GM19438 (cell line): ENCODE data around the gene EHMT2.
"Not testable (repeated sequence)": the region's sequence is repeated elsewhere in the genome, so short reads cannot be mapped to it uniquely, and the experiment has no call there.

Source experiments
- ATAC-seq: cut with Tn5 transposase; IDR thresholded peaks from one replicate; pipeline ENCODE4 v1.9.1; 2021; ENCODE audit warnings: low read depth; ENCODE audit not compliant: unreplicated experiment

EHMT2 gene

DNA sequence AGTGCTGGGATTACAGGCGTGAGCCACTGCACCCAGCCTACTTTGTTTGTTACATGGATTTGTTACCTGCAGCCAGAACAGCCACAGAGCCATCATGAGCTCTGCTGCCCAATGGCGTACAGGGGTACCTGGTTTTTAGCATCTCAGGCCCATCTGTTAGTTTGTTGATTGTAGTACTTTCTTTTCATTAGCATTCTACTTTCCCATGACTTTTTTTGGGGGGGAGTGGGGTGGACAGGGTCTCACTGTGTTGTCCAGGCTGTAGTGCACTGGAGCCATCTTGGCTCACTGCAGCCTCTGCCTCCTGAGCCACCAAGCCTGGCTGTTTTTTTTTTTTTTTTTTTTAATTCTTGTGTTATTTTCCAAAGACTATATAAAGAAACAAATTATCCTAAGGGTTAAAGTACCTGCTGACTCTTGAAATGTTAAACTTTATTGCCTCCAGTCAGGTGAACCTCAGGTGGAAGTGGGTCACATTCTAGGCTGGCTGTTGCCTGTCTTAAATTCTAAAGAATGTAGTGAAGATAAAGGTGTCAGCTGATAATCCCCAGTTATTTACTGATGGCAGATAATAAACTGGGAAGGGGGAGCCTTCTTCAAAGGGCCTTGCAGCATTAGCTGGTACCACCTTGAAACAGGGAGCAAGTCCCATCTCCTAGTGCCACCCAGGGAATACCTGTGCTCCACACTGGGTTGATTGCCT is 50.1 kb downstream of the EHMT2 start:
- no peak for ATAC-seq

DNA sequence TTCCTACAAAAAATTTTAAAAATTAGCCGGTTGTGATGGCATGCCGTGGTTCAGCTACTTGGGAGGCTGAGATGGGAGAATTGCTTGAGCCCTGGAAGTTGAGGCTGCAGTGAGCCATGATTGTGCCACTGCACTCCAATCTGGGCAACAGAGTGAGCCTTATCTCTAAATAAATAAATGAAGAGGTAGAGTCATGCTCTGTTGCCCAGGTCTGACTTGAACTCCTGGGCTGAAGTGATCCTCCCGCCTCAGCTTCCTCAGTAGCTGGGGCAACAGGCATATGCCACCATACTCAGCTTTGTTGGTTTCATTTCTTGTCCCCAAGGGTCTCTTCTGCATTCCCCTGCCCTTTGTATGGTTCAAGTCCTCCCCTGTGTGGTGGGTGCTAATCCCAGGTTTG is 53.0 kb downstream of the EHMT2 start:
- no peak for ATAC-seq

DNA sequence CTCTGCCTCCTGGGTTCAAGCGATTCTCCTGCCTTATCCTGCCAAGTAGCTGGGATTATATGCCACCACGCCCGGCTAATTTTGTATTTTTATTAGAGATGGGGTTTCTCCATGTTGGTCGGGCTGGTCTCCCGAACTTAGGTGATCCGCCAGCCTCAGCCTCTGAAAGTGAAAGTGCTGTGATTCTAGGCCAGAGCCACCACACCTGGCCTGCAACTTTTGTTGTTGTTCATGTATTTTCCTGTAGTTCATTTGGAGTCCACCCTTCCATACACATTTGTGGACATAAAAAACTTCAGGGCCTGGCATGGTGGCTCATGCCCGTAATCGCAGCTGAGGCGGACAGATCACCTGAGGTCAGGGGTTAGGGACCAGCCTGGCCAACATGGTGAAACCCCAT is 55.4 kb downstream of the EHMT2 start:
- ATAC-seq = no peak

DNA sequence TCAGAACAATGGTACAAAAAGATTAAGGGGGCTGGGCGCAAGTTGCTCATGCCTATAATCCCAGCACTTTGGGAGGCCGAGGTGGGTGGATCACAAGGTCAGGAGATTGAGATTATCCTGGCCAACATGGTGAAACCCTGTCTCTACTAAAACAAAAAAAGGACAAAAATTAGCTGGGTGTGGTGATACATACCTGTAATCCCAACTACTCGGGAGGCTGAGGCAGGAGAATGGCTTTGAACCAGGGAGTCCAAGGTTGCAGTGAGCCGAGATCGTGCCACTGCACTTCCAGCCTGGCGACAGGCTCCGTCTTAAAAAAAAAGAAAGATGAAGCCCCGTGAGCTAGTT is 57.7 kb downstream of the EHMT2 start:
- not testable (repeated sequence) for ATAC-seq

DNA sequence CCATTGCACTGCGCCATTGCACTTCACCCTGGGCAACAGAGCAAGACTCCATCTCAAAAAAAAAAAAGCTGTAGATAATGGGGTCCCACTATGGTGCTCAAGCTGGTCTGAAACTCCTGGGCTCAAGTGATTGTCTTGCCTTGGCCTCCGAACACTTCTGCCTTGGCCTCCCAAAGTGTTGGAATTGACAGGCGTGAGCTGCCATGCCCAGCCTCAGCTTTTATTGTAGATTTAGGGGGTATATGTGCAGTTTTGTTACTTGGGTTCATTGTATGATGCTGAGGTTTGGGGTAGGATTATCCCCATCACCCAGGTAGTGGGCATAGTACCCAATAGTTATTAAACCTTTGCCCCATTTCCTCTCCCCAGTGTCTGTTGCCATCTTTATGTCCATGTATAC is 58.5 kb downstream of the EHMT2 start:
- no peak for ATAC-seq

DNA sequence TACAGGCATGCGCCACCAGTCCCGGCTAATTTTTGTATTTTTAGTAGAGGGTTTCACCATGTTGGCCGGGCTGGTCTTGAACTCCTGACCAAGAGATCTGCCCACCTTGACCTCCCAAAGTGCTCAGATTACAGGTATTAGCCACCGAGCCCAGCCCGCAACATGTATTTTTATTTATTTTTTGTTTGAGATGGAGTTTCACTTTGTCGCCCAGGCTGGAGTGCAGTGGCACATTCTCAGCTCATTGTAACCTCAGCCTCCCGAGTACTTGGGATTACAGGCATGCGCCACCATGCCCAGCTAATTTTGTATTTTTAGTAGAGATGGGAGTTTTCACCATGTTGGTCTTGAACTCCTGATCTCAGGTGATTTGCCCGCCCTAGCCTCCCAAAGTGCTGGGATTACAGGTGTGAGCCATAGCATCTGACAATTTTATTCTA is 59.4 kb downstream of the EHMT2 start:
- ATAC-seq = not testable (repeated sequence)

DNA sequence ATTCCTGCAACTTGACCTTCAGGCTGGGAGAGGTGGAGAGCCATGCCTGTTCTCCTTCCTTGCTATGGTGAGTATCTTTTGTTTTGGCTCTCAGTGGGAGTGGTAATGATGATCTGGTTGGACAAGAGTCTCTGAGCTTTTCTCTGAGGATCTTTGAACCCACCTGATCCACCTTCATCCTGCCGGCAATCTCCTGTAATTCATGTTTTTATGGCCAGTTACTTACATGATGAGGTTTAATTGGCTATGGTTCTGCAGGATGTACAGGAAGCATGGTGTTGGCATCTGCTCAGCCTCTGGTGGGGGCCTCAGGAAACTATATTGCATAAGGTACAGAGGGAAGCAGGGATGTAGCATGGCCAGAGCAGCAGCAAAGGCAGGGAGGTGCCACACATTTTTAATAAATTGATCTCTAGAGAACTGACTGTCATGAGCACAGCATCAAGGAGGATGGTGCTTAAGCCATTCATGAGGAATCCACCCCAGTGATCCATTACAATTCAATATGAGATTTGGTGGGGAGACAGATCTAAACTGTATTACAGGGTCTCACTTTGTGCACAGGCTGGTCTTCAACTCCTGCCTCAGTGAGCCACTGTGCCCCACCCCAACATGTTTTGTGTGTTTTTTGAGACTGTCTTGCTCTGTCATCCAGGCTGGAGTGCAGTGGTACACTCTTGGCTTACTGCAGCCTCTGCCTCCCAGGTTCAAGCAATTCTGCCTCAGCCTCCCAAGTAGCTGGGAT is 60.0 kb downstream of the EHMT2 start:
- no peak for ATAC-seq

DNA sequence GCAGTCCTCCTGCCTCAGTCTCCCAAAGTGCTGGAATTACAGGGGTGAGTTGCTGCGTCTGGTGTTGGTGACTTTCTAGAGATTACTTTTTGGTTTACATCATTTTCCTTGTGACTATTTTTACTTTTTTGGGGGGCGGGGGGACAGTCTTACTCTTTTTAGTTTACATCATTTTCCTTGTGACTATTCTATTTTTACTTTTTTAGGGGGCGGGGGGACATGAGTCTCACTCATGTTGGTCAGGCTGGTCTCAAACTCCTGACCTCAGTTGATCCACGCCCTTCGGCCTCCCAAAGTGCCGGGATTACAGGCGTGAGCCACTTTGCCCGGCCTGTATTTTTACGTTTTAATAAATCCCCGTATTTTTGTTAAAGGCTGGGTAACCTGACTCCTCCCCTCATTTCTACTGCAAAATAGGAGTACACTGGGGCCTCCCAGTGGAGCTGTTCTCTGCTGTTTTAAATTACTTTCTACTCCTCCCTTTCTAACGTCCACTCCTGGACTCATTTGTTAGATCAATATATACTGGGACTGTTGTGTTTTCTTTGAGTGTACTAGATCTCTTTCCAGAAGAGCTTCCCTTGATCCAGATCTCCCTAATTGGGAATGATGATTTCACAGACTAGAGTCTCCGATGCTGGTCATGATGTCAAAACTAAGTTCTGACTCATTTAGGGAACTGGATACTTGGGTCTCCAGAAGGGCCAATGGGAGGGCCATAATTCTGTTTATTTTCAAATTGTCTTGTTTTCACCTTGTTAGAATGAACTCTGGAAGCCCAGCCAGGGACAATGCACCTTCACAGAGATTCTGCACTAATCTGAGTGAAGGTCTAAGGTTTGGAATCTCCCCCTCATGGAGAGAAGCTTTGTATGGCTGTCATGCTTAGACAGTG is 60.8 kb downstream of the EHMT2 start:
- no peak for ATAC-seq

DNA sequence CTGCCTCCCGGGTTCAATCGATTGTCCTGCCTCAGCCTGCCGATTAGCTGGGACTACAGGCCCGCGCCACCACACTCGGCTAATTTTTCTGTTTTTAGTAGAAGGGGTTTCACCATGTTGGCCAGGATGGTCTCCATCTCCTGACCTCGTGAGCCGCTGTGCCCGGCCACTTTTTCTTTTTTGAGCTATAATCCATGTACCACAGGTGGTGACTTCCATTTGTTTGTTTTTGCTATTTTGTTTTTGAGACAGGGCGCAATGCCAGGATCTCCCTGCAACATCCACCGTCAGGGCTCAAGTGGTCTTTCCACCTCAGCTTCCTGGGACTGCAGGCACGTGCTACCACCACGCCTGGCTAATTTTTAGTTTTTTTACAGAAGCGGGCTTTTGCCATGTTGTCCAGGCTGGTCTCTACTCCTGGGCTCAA is 61.4 kb downstream of the EHMT2 start:
- no peak for ATAC-seq

DNA sequence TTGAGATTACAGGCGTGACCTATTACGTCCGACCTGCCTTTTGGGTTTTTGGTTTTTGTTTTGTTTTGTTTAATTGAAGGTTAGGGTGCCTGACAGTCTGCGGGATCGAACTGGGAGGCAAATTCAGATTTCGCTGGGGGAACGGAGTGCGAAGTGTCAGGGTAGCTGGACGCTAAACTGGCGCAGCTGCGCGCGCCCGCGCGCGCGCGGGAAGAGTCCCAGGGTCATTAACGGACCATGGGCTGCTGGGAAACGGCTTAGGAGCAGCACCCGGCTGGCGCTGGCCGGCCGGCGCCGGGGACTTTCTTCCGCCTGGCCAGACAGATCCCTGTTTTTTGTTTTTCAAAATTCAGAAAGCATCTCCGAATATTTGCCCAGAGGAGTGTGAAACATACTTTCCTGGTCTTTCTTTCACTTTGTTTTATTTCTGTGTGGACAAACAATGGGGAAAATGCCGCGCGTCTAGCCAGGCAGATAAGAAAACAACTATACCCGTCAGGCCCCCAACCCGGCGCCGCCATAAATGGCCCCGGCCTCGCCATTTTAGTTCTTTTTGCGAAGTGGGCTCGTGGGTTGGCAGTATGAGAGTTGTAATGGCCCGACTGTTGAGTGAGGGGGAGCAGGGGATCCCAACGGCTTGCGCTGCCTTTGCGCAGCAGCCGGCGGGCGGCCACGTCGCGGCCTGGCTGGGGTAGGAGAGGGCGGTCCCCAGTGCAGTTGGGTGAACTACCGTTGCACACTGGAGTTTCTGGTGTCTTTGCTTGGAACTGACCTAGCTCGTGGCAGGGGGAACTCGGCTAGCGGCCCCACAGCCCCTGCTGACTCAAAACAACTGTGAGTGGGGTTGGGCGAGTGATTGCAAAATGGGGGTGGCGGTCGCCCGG is 62.9 kb downstream of the EHMT2 start:
- ATAC-seq = no peak

DNA sequence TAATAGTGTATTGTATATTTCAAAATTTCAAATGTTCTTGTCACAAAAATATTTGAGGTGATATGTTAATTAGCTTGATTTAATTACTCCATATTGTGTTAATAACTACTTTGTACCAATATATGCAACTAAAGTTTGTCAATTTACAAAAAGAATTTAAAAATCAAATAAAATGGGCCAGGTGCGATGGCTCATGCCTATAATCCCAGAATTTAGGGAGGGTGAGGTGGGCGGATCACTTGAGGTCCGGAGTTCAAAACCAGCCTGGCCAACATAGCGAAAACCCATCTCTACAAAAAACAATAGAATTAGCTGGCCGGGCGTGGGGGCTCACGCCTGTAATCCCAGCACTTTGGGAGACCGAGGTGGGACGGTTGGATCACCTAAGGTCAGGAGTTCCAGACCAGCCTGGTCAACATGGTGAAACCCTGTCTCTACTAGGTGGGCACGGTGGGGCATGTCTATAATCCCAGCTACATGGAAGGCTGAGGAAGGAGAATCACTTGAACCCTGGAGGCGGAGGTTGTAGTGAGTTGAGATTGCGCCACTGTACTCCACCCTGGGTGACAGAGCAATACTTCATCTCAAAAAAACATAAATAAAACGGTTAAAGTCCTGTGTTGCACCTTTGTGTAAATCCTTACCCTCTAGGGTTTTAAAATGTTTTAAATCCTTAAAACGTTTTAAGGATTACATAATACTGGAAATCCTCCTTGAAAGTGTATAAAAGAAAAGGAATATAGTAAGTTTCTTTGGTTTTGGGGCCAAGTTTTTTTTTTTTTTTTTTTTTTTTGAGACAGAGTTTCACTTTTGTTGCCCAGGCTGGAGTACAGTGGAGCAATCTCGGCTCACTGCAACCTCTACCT is 65.9 kb downstream of the EHMT2 start:
- no peak for ATAC-seq

DNA sequence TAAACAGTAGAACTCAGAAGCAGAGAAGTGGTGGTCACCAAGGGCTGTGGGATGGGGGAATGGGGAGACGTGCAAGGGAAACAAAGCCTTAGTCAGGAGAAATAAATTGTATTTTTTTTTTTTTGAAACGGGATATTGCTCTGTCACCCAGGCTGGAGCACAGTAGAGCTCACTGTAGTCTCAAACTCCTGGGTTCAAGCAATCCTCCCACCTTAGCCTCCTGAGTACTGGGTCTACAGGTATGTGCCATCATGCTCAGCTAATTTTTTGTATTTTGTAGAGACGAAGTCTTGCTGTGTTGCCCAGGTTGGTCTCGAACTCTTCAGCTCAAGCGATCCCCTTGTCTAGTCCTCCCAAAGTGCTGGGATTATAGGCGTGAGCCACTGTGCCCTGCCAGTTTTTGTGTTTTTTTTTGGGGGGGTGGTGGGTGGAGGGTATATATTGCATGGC is 66.6 kb downstream of the EHMT2 start:
- no peak for ATAC-seq
